Activated CD4-positive, alpha-beta T cell treated with anti-CD3 and anti-CD28 coated beads, Interleukin-2, amount 50 U/mL, for 1 hour (primary cell): ENCODE results near the gene CLEC16A.

Experiments used
- DNase-seq: peaks from one replicate; pipeline ENCODE4 v3.0.0-alpha.2; 2020

CLEC16A gene

DNA sequence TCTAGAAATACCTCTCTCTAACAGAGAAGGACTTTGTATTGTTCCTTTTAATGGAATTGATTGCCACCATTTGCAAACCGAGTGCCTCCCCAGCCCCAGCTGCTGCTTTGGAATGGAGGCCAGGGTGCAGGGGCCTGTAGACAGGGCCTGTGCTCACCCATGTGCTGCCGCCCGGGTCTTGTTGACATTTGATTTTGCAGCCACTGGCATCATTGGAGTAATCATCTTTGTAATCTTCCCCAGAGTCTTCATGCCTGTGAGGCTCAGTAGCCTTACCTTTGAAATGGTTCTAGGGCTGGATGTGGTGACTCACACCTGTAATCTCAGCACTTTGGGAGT is 119.8 kb downstream of the CLEC16A start:
- no peak for DNase-seq

DNA sequence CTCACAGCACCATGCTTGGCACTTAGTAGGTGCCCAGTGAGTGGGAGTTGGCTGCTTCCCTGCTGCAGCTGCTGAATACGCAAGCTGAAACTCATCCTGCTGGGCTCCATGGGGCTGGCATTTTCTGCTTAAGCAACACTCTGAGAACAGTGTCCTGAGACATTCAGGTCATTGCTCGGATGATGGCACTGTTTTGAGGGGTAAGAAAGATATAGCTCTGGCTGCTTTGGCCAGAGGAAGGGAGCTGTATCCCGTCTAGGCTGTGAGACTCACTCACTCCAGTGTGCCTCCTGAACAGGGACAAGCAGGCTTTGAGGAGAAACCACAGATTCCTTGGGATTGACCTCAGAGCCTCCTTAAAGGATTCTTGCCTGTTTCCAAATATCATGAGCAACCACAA is 120.5 kb downstream of the CLEC16A start:
- DNase-seq = no peak

DNA sequence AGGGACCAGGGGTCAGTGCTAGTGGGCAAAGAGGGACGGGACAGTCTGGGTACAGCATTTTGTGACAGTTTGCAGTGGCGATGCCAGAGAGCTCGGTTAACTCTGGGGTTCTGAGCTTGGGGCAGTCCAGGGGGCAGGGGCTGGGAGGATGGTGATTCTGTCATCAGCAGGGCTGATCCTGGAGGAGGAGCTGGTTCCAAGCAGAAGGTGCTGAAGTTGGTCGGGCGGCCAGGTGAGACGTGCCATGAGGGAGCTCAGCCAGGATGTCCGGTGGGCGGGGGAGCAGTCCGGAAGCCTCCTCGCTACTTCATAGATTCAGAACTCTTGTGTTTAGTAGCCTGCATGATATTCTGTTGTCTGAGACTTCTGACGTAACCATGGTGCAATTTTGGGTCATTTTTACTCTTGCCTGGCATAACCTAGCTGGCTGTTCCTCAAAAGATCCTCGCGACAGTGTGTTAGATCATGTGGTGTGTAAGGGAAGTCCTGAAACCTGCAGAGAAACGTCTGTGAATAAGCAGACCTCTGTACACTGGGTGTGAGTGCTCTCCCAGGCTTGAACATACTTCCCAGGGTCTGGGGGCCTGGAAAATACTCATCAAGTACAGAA is 122.0 kb downstream of the CLEC16A start:
- no peak for DNase-seq

DNA sequence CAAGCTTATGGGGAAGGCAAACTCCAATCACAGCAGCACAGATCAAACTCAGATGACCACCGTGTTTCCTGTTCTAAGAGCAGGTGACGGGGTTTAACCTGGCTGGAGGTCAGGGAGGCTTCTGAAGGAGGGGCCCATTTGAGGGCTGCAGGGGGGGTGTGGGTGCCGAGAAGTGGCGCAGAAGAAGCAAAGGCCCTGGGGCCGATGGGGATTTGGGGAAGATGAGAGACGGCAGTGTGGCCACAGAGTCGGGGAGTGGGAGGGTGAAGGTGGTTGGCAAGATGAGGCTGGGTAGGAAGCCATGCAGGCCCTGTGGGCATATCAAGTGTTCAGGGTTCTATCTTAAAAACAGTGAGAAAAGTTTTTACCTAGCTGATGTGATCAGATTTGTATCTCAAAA is 122.9 kb downstream of the CLEC16A start:
- DNase-seq = no peak

DNA sequence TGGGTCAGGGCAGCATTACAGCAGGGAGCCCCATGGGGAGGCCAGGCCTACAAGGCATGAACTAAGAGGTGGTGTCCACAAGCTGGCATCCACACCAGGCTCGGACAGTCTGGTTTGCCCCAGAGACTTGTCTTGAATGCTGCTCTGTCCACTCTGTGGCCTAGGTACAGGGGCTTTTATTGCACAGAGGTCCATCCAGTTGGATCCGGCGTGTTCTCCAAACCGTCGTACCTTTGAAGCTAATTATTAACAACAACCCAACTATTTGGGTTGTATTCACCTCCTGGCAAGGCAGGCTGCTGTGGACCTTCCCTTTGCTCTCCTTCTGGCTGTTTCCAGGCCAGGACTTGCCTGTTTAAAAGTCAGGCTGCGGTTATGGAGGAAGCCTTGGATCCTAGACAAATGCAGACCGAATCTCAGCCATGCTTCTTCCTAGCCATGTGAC is 123.4 kb downstream of the CLEC16A start:
- no peak for DNase-seq

DNA sequence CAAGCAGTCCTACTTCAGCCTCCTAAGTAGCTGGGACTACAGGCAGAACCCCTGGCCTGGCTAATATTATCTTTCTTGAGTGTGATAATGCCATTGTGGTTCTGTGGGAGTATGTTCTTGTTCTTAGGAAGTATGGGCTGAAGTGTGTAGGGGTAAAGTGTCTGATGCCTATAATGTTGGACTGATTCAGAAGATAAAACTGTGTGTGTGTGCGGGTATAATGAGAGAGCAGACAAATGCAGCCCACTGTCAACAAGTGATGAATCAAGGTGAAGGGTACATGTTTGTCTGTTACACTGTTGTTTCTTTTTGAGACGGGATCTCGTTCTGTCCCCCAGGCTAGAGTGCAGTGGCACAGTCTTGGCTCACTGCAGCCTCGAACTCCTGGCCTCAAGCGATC is 127.5 kb downstream of the CLEC16A start:
- no peak for DNase-seq

DNA sequence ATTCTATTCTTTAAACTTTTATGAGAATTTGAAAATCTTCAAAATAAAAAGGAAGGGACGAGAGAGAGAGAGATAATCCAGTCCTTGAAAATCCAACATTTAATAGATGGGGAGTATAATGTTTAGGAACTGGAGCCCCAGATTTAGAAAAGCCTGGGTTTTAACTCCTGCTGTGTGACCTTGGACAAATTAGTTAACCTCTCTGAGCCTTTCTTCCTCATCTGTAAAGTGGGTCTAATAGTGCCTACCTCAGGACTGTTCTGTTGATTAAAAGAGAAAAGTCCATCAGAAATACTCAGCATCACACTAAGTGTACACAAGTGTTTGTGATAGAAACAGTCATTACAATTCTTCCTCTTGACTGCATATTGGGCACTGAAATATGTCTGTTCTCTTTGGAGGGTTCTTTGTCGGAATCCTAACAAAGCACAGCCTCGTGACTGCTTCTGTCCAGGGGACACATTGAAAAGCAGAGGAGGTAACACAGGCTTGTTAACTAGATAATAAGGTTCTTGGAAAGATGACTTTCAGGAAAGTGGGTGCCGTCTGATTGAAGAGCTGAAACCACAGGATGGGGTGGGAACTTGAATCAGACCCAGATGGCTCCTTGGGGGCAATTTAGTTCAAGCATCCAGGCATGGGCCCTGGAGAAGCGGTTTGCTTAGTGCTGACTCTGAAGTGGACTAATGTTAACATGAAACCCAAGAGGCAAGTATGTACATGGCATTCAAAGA is 128.2 kb downstream of the CLEC16A start:
- no peak for DNase-seq

DNA sequence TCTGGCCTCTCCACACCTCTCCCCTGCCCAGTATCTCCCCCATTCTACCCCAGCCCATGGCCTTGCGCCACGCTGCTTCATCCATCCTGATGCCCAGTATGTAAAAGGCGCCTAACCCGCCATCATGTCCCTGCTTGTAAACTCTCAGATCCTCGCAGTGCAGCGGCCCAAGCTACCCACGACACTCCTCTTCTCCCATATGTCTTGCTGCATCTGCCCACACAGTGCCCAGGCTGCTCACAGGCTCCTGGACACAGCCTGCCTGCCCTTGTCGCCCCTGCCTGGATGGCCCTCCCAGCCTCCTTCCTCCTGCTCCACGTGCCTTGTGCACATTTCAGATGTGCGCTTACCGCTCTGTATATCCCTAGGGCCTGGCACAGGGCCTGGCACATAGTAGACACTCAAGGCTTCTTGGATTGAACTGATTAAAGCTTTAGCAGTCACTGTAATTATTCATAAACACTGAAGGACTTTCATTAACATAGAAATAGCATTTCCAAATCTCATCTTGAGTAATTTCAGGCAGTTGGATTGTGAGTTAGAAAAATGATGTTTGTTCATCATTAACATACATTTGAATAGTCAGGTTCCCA is 129.1 kb downstream of the CLEC16A start:
- DNase-seq = no peak

DNA sequence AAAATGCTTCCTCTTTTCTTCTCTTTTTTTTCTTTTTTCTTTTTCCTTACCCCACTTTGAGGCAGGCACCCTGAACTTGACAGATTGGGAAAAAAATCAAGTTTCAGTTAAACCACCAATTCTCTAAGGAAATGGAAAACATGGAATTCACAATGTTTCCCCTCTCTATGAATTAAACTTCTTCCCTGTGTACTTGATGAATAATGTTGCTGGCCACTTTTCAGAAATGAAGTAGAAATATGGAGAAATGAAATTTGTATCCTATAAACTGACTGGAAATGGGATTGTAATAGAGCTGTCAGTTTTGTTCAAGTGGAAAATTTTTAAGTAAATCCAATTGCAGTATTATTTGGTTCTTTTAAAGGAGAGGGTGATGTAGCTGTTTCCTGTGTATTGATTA is 129.8 kb downstream of the CLEC16A start:
- no peak for DNase-seq

DNA sequence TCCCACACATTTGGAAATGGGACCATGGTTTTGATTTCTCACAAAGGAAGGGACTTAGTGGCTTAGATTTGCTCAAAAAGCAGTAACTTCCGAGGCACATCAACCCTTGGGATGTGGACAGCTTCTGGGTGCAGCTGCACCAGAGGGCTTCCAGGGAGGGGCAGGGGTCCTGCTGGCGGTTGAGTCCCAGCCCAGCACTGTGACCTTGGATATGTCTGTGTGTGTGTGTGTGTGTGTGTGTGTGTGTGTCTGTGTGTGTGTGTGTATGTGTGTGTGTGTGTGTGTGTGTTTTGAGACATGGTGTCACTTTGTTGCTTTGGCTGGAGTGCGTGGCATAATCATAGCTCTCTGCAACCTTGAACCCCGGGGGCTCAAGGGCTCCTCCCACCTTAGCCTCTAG is 130.8 kb downstream of the CLEC16A start:
- no peak for DNase-seq

DNA sequence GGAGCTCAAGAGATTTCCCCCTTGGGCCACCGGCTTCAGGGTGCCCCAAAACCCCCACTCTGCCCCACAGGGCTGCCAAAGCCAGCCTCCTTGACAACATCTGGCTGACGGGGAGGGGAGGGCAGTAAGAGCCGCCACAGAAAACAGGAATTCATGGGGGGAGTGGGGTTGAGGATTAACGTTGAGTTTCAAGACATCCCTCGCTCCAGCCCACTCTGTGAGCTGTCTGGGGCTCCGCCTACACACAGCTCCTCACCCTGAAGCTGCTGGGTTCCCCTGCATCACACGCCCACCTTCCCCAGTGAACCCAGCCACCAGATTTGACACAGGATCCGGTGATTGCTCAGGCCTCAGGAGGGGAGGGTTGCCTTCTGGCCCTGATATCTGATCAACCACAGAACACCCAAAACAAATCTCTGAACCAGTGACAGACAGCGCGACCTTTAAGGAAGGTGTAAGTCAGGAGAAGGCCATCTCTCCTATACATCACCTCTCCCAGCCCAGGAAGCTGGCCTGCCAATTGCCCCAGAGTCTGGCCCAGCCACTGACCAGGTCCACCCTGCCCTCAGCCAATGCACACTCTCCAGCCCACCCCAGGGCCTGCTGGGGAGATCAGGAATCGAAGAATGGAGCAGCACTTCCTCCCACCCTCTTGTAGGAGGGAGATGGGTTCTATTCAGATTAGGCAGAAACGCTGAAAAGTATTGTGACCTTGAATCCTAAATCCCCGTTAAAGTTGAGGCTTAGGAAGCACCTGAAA is 132.1 kb downstream of the CLEC16A start:
- no peak for DNase-seq

DNA sequence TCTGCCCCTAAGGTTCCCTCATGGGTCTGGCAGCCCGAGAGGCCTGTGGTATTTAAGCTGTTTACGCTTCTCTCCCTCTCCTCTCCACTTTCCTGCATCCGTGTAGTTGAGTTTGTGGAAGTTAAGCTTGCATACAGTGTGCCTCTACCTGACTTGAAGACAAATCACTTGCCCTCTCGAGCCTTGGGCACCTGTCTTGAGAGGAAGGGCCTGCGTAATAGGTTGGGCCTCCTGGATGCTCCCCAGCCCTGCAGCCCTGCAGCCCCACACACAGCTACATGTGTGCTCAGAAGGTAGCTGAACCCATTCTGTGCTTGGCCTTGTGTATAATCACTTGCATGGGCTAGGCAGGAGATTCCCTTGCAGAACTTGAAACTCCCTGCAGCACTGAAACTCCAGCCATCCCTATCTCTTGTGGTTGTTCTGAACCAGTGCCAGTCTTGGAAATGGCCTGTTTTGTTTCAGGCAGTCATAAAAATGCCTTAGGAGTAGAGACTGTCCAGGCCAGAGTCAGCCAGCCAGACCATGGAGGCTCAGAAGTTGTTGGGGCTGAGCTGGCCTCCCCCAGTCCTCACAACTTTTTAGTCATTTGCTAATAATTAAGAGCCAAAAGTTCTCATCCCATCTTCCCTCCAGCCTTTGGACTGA is 134.6 kb downstream of the CLEC16A start:
- DNase-seq = no peak

DNA sequence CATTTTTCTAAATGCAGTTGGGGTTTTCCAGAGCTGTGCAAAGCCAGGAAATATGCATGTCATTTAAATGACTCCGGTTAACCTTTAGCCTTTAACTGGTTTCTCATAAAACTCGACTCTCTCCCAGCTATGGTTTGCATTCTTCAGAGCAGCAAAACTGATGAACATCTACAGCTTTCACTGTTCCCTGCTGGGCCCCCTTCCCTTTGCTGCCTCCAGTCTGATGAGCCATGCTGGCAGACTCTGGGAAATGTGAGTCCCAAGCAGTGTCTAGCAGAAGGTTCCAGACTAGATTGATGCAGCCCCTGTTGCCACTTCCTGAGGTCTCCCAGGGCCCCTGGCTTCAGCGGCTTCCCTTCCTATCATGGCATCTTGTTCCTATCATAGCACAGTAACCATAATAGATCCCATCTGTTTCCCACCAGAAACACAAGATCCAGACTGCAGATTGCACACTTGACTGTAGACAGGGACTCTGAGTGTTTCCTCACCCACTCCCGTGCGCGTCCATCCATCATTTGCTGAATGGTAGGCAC is 135.4 kb downstream of the CLEC16A start:
- no peak for DNase-seq

DNA sequence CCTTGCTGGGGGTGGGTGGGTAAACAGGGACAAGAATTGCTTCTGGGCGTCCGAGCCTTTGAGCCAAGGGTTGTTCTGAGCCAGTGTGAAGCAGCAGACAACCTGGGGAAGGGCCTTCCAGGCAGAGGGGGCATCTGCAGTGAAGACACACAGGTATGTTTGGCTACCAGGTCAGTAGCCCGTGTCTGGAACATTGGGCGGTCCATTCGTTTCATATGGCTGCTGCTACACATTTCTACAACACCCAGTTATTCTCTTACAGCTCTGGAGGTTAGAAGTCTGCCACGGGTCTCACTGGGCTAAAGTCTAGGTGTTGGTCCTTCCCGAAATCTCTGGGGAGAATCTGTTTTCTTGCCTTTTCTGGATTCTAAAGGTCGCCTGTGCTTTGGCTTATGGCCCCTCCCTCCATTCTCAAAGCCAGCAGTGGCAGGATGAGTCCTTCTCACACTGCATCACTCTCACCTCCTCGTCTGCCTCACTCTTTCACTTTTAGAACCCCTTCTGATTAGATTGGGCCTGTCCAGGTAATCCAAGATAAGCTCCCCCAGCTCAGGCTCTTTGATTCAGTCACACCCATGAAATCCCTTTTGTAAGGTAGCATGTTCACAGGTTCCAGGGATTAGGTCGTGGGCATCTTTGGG is 136.1 kb downstream of the CLEC16A start:
- DNase-seq = no peak

DNA sequence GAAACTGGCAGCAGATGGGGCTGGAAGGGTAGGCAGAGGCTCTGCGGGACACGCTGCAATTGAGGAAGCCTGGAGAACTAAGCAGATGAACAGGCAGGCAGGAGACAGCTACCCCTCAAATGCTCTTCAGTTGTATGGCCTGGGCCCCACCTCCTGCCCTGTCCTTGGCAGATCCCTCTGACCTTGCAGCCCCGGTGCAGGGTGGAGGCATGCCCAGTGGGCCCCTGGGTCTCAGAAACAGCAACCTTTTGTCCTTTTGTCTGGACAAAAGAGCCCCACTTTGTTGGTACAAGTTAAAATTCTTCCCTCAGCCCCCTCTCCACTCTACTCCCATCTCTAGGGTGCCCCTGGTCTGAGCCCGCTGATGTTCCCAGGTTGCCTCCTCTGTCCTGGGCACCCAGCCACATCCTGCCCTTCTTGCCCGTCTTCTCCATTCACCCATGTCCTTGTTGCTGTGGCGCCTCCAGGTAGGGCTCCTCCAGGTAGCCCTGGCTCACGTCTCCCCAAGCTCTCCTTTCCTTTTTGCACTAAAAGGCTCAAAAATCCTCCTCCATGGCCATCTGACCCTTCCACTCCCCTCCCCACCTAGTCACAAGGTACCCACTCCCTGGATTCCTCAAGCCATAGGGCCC is 136.8 kb downstream of the CLEC16A start:
- DNase-seq = no peak

DNA sequence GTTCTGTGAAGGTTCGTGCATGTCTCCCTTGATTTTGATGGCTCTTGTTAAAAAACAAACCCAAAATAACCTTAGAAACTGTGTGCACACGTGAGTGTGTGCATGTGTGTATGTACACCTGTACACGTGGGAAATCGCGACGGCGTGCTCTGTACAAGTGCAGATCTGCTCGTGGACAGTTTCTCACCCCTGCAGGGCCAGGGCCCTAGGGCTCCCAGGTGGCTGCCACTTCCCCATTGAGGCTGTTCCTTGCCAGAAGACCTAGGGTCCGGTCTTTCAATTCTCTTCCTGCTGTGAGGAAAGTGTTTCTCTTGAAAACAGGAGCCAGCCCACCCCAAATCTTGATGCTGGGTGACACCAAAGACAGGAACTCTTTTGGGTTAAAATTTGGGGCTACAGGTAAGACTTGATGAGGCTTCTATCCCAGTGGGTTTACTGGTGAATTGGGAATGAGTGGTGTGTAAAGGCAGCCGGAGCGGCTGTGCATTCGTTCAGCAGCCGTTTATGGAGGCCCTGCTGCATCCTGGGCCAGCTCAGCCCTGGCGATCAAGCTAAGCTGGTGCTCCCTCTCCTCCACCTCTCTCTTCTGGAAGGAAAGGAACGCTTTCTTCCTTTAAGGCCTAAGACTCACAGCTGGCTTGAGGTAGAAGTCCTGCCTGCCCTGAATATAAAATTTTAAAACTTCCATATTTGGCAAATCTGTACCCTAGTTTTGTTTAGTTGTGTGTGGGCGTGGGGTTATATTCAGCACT is 137.9 kb downstream of the CLEC16A start:
- no peak for DNase-seq

DNA sequence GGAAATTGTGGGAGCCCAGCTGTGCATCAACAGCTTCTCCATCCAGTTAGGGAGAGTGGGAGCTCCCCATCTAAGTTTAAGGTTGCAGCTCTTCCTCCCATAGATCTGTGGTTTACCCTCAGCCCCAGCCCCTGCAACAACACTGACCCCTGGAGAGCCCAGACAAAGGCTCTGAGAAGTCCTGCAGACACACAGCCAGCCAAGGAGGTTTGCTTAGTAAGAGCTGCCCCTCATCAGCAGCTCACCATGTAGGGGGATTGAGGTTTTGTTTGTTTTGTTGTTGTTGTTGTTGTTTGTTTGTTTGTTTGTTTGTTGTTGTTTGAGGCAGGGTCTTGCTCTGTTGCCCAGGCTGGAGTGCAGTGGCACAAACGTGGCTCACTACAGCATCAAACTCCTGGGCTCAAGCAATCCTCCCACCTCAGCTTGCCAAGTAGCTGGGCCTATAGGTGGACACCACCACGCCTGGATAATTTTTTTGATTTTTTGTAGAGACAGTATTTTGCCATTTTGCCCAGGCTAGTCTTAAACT is 138.6 kb downstream of the CLEC16A start:
- no peak for DNase-seq

DNA sequence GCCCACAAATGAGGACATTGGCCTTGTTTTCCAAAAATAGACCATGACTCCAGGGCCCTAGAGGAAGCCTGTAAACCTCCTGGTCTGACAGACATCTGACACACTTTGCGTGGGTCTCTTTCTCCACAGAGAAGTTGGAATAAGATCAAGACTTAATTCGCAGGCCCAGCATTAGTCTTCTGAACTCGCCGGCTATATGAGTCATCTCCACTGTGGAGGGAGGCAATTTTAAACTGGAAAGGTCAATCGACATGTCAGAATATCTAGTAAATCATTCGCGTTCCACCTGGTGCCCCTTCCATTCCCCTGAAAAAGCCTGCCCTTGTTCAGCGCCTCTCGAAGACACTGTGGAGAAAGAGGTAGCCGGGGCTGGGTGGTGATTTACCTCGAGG is 140.1 kb downstream of the CLEC16A start:
- no peak for DNase-seq

DNA sequence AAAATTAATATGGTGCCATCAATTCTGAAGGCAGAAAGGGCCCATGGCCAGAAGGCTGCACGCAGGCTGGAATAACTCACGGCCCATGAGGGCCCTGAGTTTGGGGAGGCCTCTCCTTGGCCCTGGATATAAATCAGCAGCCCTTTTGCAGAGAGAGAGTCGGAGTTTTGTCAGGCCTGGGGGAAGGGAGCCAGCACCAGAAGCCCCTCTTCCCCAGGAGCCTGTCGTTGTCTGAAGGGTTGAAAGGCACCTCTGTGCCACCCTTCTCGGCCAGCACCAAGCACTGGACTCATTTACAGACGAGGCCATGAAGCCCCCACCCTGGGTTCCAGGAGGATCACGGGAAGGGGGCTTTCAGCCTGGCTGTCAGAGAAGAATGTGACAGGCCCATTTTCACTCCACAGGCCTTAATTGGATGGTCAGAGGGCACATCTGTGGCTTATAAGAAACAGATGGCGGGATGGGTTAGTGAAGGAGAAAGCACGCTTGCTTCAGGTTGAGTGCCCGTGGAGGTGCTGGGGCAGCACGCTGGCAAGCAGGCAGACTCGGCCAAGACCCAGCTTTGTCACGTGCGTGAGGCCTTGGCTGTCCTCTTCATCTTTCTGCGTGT is 140.6 kb downstream of the CLEC16A start:
- DNase-seq = no peak

DNA sequence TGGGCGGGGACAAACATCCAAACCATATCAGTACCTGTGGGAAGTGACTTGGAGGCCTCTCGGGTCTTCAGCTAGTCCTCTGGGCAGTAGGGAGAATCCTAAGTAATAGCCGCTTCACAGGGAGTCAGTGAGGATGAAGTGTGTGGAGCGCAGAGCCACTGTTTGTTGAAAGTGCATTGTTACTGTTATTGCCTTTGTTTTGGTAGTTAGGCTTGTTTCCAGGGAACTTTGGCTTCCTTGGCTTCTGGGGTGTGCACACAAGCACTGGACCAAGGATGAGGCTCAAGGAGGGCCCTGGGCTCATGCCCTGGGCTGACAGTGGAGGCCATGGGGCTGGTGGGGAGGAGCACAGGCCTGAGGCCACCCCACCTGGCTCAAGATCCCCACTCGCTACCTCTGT is 141.6 kb downstream of the CLEC16A start:
- DNase-seq = no peak

DNA sequence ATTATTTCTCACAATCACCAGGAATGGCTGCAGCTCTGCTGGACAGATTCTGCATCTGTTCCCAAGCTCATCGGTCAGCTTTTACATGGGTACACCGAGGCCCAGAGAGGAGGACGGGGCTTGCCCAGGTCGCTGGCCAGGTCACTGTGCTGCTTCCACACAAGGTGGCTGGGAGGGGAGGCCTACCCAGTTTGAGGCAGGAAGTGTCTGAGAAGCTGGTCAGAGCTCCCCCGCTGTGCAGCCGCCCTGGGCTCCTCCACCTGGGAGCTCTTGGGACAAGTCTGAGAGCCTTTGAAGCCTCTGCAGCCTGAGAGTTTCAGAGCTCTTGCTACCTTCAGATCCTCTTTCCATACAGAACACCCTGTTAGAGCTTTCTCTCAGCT is 143.3 kb downstream of the CLEC16A start:
- DNase-seq = no peak
